T1000 (cell line): ENCODE measurements around the gene TDRD12.
A peak's percentile ranks its signal among the peaks of the same experiment; 100 is the strongest.
"Not testable (repeated sequence)": the region's sequence is repeated elsewhere in the genome, so short reads cannot be mapped to it uniquely, and the experiment has no call there.

Source experiments
- DNase-seq: peaks from one replicate; lab custom pipeline; 2025; ENCODE audit warnings: mixed read lengths; lab: John Stamatoyannopoulos, UW

TDRD12 gene

GRCh38 chr19:32693151-32694108, 26.1 kb upstream of the TDRD12 start:
- DNase-seq = not testable (repeated sequence)

DNA sequence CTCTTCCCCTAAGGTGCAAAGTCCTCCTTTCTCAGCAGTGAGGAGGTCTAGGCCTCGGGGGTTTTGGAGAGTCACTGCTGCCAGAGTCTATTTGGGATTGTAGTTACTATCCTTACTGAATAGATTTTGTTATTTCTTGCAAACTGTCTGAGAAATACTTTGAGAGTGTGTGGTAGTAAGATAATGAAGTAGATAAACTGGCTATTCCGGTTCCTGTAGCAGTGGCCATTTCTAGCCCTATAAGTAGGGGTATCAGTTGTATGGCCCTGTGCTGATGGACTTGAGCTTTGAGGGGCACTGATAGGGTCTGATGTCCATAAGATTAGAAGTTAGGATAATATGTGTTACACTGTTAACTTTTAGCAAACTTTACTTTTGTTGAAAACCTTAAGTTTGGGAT, 25.3 kb upstream of the TDRD12 start:
- not testable (repeated sequence) for DNase-seq

GRCh38 chr19:32694851-32695250, 24.7 kb upstream of the TDRD12 start:
- not testable (repeated sequence) for DNase-seq

DNA sequence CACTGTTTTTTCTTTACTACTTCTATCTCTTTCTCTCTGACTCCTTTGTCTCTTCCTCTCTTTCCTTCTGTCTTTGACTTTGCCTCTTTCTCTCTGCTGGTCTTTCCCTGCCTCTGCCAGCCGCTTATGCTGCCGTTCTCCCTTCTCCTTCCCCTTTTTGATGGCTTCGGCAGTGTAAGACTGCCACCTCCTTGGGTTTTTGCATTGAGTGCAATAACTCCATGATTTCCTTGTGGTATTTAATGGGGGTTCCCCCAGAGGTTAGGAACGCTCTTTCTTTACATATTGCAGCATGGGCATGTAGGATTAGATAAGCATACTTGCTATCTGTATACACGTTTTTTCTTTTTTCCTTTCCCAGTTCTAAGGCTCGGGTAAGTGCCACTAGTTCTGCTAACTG, 24.1 kb upstream of the TDRD12 start:
- not testable (repeated sequence) for DNase-seq

- DNase-seq = not testable (repeated sequence)
These were observed 22.8 kb upstream of the TDRD12 start for GRCh38 chr19:32696771-32697170.

GRCh38 chr19:32700129-32700528, 19.4 kb upstream of the TDRD12 start:
- peak; percentile 18 for DNase-seq

DNA sequence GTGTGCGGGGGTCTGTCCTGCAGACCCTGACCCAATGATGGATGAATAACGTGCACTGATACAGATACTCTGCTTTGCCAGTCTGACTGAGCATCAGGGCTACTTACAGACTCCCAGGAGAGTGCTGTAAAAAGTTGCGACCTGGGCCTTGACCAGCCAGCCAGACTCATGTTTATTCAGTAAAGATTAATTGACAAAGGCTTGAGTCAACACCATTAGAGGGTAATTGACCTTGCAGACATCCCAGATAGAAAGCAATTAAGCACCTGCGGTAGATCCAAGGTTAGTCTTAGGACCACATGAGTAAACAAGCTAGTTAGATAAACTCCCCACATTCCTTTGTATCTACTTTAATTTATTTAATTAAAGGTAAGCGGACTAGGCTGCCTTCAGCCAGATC, 17.6 kb upstream of the TDRD12 start:
- DNase-seq = no peak

GRCh38 chr19:32704006-32704405, 15.6 kb upstream of the TDRD12 start:
- DNase-seq = not testable (repeated sequence)

DNA sequence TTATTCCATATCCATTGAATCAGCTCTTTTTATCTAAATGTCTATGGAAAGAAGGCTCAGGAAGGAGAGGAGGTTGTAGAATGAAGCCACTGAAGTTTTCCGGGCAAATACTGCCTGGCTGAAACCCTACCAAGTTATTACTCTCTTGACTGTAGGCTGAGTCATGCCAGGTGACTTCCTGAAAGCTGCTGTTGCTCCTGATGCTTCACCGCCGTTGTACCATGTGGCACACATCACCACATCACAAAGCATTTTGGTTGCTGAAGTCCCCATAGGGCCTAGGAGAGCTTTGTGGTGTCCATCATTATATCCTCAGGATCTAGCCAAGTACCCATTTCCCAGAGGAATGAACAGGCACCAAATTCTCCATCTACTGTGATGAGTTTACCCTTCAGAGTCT, 11.1 kb upstream of the TDRD12 start:
- no peak for DNase-seq

GRCh38 chr19:32709032-32709431, 10.5 kb upstream of the TDRD12 start:
- DNase-seq = no peak

DNA sequence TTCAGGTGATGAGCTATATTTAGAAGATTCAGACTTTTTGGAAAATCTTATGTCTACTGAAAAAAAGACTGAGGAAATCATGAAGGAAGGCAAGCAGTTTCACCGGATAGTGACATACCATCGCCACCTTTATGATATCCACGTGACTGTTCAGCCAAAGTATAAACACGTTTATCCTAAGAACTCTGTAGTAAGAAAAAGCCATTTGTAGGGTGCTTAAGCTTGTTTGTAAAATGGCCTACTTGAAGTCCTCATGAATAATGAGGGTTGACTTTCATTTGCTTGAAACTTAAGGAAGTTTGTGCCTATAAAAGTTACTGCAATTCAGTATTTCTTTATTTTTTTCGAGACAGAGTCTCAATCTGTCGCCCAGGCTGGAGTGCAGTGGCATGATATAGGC, 7.8 kb upstream of the TDRD12 start:
- no peak for DNase-seq

DNA sequence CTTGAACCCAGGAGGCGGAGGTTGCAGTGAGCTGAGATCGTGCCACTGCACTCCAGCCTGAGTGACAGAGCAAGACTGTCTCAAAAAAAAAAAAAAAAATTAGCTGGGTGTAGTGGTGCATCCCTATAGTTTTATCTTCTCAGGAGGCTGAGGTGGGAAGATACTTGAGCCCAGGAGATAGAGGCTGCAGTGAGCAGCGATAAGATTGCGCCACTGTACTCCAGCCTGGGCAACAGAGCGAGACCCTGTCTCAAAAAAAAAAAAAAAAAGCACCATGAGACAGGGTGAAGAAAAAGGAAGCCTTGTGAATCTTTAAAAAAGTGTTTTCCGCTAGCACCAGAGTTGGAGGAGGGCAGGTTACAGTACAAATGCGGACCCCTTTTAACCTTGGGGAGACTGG, 3.4 kb upstream of the TDRD12 start:
- DNase-seq = not testable (repeated sequence)

DNA sequence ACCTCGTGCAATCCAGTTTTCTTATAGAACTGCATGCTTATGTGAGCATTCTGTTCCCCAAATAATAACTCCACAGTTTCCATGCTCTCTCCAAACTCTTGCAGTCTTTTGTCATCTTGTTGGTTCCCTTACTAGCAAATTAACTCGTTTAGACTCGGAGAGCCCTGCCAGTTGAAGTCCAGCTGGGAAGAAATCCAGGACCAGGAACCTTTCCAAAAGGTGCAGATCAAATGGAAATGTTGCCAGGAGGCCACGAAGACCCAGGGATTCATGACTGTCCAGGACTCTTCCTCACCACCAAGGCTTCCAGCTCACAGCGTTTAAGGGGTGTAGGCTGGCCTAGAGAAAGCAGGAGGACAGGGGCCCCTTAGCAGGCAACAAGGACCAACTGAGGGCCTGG, 2.1 kb upstream of the TDRD12 start:
- DNase-seq = no peak

DNA sequence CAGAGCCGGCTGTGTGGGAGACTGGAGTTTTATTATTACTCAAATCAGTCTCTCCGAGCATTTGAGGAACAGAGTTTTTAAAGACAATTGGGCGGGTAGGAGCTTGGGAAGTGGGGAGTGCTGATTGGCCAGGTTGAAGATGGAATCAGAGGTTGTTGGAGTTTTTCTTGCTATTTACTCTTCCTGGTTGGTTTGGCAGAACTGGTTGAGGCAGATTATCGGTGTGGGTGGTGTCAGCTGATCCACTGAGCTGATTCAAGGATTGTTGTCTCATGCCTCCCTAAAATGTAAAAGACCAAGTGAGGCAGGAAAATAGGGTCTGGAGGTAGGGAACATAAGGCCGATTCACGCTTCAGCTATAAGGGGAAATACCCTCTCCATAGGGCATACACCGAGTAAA, 1.3 kb upstream of the TDRD12 start:
- no peak for DNase-seq

DNA sequence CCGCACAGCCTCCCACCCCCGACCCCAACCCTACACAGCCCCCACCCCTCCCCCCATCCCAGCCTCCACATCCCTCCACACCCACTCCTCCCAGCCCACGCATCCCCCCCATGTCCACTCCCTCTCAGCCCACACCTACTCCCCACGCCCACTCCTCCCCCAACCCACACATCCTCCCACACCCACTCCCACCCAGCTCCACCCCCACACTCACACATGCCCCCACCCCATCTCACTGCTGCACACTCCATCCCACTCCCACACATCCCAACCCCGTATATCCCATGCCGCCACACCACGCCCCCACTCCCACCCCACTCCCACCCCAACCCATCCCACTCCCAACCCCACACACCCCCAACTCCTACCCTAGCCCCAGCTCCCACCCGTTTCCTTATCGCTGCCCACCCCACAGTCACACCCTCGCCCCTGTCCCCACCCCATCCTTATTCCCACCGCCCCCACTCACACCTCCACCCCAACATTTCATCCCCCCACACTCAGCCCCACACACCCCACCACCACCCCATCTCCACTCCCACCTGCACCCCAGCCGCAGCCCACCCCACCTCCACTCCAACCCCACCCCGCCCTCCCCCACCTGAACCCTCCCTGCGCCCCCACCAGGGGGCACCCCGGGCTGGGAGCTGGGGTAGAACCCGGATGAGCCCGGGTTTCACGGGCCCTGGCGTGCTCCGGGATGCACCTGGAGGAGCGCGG, 809 bp downstream of the TDRD12 start:
- no peak for DNase-seq

GRCh38 chr19:32720936-32721250, 1.3 kb downstream of the TDRD12 start:
- no peak for DNase-seq

- no peak for DNase-seq
These were observed 16.4 kb downstream of the TDRD12 start for GRCh38 chr19:32735936-32736335.

DNA sequence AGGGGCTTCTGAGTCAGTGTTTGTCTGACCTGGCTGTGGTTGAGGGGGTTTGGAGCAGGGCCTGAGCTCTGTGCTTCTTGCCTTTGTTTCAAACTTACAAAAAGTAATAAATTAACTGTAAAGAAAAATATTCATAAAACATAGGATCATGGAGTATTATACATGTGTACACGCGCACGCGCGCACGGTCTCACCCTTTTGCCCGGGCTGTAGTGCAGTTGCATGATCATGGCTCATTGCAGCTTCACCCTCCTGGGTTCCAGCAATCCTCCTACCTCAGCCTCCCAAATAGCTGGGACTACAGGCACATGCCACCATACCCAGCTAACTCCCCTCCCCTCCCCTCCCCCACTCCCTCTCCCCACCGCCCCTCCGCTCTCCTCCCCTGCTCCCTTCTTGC, 23.5 kb downstream of the TDRD12 start:
- DNase-seq = no peak

DNA sequence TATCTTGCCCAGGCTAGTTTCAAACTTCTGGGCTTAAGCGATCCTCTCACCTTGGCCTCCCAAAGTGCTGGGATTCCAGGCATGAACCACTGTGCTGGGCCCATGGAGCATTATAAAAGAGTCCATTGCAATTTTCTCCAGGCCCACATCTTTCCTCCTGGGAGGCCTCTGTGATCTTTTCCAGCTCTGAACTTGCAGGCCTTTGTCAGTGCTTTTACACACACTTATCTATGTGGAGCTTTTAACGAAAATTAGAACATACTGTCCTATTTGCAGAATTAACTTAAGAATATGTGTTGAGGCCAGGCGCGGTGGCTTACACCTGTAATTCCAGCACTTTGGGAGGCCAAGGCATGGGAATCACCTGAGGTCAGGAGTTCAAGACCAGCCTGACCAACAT, 23.9 kb downstream of the TDRD12 start:
- no peak for DNase-seq

- DNase-seq = no peak
These were observed 25.2 kb downstream of the TDRD12 start for GRCh38 chr19:32744555-32745325.

GRCh38 chr19:32745594-32746251, 26.2 kb downstream of the TDRD12 start:
- not testable (repeated sequence) for DNase-seq

DNA sequence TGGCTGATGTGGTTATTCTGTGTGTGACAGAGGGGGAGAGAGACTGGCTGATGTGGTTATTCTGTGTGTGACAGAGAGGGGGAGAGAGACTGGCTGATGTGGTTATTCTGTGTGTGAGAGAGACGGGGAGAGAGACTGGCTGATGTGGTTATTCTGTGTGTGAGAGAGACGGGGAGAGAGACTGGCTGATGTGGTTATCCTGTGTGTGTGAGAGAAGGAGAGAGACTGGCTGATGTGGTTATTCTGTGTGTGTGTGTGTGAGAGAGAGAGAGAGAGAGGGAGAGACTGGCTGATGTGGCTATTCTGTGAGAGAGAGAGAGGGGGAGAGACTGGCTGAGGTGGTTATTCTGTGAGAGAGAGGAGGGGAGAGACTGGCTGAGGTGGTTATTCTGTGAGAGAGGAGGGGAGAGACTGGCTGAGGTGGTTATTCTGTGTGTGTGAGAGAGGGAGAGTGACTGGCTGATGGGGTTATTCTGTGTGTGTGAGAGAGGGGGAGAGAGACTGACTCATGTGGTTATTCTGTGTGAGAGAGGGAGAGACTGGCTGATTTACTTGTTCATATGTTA, 27.1 kb downstream of the TDRD12 start:
- not testable (repeated sequence) for DNase-seq
